Spinal cord (tissue), 10 donors: Measurements from ENCODE around the gene AIG1. TPM values are rescaled to one million over a fixed set of nuclear protein-coding genes. Genes with fewer than 3 reads are reported as not detected.
A peak's percentile ranks its signal among the peaks of the same experiment; 100 is the strongest.
"Not testable (repeated sequence)": the region's sequence is repeated elsewhere in the genome, so short reads cannot be mapped to it uniquely, and the experiment has no call there.

Source experiments
- DNase-seq, 6 donors: peaks; one replicate each; pipeline versions ENCODE4 v3.0.0 to v3.0.0-alpha.2; 2013 to 2015; ENCODE audit warnings: low spot score in 6 of 6, low read depth in 4 of 6
- H3K27ac ChIP-seq: one replicate; pipeline ENCODE4 v1.5.1; 2013; ENCODE audit warnings: low read depth, low read length, control low read depth
- H3K27me3 ChIP-seq: one replicate; pipeline ENCODE4 v1.6.1; 2013; ENCODE audit warnings: low read length; ENCODE audit not compliant: control insufficient read depth, insufficient read depth
- H3K36me3 ChIP-seq: one replicate; pipeline ENCODE4 v1.6.1; 2013; ENCODE audit warnings: low read length; ENCODE audit not compliant: control insufficient read depth, insufficient read depth
- H3K4me1 ChIP-seq: one replicate; pipeline ENCODE4 v1.6.1; 2013; ENCODE audit warnings: low read length; ENCODE audit not compliant: control insufficient read depth, insufficient read depth
- H3K4me3 ChIP-seq: one replicate; pipeline ENCODE4 v1.5.1; 2013; ENCODE audit warnings: low read depth, low read length, control low read depth
- H3K9me3 ChIP-seq: one replicate; pipeline ENCODE4 v1.6.1; 2013; ENCODE audit warnings: low read length; ENCODE audit not compliant: control insufficient read depth, insufficient read depth
- WGBS: methylation state at CpG from one replicate; pipeline ENCODE4 v1.1.5; 2013; ENCODE audit warnings: missing lambda C conversion rate; ENCODE audit not compliant: insufficient coverage; 5-methylcytosine and 5-hydroxymethylcytosine counted together
- polyA plus RNA-seq, 2 donors: library from polyadenylated mRNA; unstranded; fragments of 120-200 nt; gene quantifications; one replicate each; pipeline ENCODE4 v1.2.1, GENCODE V29; 2013; ENCODE audit not compliant: insufficient read length in 2 of 2
- total RNA-seq, 2 donors: library from RNA; depleted of rRNA in 1 of 2; stranded (reverse); fragments of 120-200 nt in 1 of 2; fragments of >200 nt in 1 of 2; gene quantifications; one replicate each; pipeline versions ENCODE4 v1.2.3 to v1.2.4, GENCODE V29; 2013 to 2014
- donor health status: healthy.

Gene AIG1
- total and polyA plus RNA-seq, 4 donors = 56.5 to 72.6 (median 70.3) TPM

DNA sequence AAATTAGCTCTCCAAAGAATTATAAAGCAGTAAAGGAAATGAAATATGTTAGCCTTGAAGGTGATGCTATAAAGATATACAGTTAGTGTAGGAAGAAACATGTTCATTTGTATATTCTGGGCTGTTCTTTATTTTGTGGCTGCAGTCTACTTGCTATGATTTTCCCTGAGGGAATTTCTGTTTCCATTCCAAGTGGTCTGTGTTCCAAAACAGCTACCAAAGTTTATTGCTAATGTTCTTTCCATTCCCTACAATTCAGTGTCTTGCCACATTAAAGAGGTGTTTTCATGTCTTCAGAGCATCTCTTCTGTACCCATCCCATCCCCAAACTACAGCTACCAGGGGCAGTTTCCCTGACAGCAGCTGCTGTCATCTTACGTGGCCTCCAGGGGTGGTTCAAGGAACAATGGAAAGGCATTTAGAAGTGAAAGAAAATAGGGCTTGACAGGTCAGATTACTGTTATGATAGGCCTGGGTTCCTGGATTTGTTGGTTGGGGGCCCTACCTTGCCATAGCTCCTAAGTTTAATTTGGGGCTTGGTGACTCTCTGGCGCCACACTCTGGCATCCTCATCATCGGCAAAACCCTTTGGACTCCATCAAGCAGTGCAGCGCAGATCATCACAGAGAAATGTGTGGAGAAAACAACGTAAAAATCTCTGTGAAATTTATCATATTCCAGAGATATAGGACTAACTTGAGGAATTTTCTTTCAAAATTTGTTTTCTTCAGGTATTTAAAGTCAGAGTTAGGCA is 33.8 kb upstream of the AIG1 start:
- H3K4me1 ChIP-seq = no peaks in the 10 kb centered on the region
- H3K27me3 ChIP-seq = no peaks in the 10 kb centered on the region
- no peak overlapping the region for H3K27ac ChIP-seq
- peak in 1 of 6 donors; percentile 10 for DNase-seq
- H3K36me3 ChIP-seq = no peaks in the 10 kb centered on the region
- no peaks in the 10 kb centered on the region for H3K9me3 ChIP-seq
- WGBS = 42% methylated on average over 2 of the region's 5 CpGs
- H3K4me3 ChIP-seq = no peak overlapping the region

- Histone ChIP-seq H3K36me3 (no peaks in the 10 kb centered on the region), H3K9me3 (no peaks in the 10 kb centered on the region), H3K4me3 (no peak overlapping the region), H3K27ac (no peak overlapping the region), H3K4me1 (no peaks in the 10 kb centered on the region), H3K27me3 (no peaks in the 10 kb centered on the region)
- 84% methylated on average over 9 of the region's 9 CpGs for WGBS
- no peak for DNase-seq
Observed at GRCh38 chr6:143034689-143035334, 25.9 kb upstream of the AIG1 start.

- H3K27me3 ChIP-seq = no peaks in the 10 kb centered on the region
- H3K4me3 ChIP-seq = no peak overlapping the region
- no peak overlapping the region for H3K27ac ChIP-seq
- DNase-seq = peak in 1 of 6 donors; percentile 13
- no peaks in the 10 kb centered on the region for H3K36me3 ChIP-seq
- no peaks in the 10 kb centered on the region for H3K4me1 ChIP-seq
- no peaks in the 10 kb centered on the region for H3K9me3 ChIP-seq
- no CpG with 5 or more reads among the region's 2 CpGs for WGBS
Observed at GRCh38 chr6:143037470-143037869, 23.2 kb upstream of the AIG1 start.

GRCh38 chr6:143038833-143039232 is 21.9 kb upstream of the AIG1 start:
- H3K4me1 ChIP-seq = no peaks in the 10 kb centered on the region
- DNase-seq = no peak
- no peak overlapping the region for H3K4me3 ChIP-seq
- no peaks in the 10 kb centered on the region for H3K9me3 ChIP-seq
- no peaks in the 10 kb centered on the region for H3K36me3 ChIP-seq
- no peaks in the 10 kb centered on the region for H3K27me3 ChIP-seq
- no peak overlapping the region for H3K27ac ChIP-seq

- H3K4me1 ChIP-seq = no peaks in the 10 kb centered on the region
- 100% methylated on average over 2 of the region's 4 CpGs for WGBS
Observed at GRCh38 chr6:143039548-143039947, 21.1 kb upstream of the AIG1 start.

DNA sequence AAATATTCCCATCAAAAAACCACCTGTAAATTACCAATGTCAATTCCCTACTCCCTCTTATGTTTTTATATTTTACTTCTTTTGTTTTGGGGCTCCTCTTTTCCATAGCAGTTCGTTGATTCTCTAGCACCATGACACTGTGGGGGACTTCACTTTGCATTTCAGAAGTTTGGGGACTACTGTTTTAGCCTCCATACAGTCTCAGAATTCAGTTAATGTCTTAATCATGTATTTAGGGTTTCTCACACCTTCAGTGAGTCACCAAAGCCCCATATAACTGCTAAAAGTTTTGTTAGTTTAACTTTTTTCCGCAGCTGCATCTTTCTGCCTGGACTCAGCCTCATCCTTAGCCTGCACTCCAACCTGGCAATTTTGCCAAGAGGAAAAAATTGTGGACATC is 20.7 kb upstream of the AIG1 start:
- WGBS = 70% methylated on average over 2 of the region's 2 CpGs
- H3K27me3 ChIP-seq = no peaks in the 10 kb centered on the region
- no peaks in the 10 kb centered on the region for H3K36me3 ChIP-seq
- no peak overlapping the region for H3K4me3 ChIP-seq
- H3K27ac ChIP-seq = no peak overlapping the region
- DNase-seq = no peak
- H3K4me1 ChIP-seq = no peaks in the 10 kb centered on the region
- H3K9me3 ChIP-seq = no peaks in the 10 kb centered on the region

More at GRCh38 chr6:143039548-143039947, 21.1 kb upstream of the AIG1 start:
- DNase-seq = no peak
- H3K9me3 ChIP-seq = no peaks in the 10 kb centered on the region
- H3K27me3 ChIP-seq = no peaks in the 10 kb centered on the region
- no peak overlapping the region for H3K27ac ChIP-seq
- H3K4me3 ChIP-seq = no peak overlapping the region
- H3K36me3 ChIP-seq = no peaks in the 10 kb centered on the region

DNA sequence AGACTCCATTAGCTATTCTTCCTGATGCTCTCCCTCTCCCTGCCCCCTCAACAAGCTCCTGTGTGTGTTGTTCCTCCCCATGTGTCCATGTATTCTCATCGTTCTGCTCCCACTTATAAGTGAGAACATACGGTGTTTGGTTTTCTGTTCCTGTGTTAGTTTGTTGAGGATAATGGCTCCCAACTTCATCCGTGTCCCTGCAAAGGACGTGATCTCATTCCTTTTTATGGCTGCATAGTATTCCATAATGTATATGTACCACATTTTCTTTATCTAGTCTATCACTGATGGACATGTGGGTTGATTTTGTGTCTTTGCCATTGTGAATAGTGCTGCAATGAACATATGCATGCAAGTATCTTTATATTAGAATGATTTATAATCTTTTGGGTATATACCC is 16.3 kb upstream of the AIG1 start:
- no CpG with 5 or more reads among the region's 4 CpGs for WGBS
- not testable (repeated sequence) for H3K36me3 ChIP-seq, H3K9me3 ChIP-seq, H3K27ac ChIP-seq, H3K4me1 ChIP-seq, H3K27me3 ChIP-seq, DNase-seq, H3K4me3 ChIP-seq

GRCh38 chr6:143049611-143050010 is 11.1 kb upstream of the AIG1 start:
- no peaks in the 10 kb centered on the region for H3K36me3 ChIP-seq
- 92% methylated on average over 7 of the region's 10 CpGs for WGBS

GRCh38 chr6:143050509-143050908 is 10.2 kb upstream of the AIG1 start:
- no peak overlapping the region for H3K27ac ChIP-seq
- no CpG with 5 or more reads among the region's 2 CpGs for WGBS
- H3K27me3 ChIP-seq = no peaks in the 10 kb centered on the region
- no peak for DNase-seq
- H3K4me1 ChIP-seq = no peaks in the 10 kb centered on the region
- no peak overlapping the region for H3K4me3 ChIP-seq
- no peaks in the 10 kb centered on the region for H3K9me3 ChIP-seq
- no peaks in the 10 kb centered on the region for H3K36me3 ChIP-seq

More at GRCh38 chr6:143049611-143050010, 11.1 kb upstream of the AIG1 start:
- Histone ChIP-seq H3K9me3 (no peaks in the 10 kb centered on the region), H3K27ac (no peak overlapping the region), H3K4me1 (no peaks in the 10 kb centered on the region), H3K4me3 (no peak overlapping the region), H3K27me3 (no peaks in the 10 kb centered on the region)
- DNase-seq = no peak

DNA sequence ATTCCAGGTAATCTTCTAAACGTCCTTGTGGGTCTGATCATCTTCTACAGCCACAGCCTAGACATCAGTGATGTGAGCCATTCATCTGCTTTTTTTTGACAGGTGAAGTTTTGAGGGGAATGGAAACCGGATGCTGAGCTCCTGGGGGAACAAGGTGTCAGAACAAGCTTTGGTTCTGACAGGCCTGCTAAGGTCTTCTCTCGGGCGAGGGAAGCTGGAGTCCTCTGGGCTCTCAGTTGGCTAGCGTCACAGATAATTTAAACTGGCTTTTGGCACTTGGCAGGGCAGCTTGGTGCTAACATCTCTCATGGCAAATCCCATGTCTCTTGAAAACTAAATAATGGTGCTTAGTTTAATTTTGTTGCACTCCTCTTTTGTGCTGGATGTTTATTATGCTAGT is 8.4 kb upstream of the AIG1 start:
- H3K4me1 ChIP-seq = no peaks in the 10 kb centered on the region
- H3K36me3 ChIP-seq = no peaks in the 10 kb centered on the region
- DNase-seq = no peak
- H3K27ac ChIP-seq = no peak overlapping the region
- no peaks in the 10 kb centered on the region for H3K27me3 ChIP-seq
- 83% methylated on average over 4 of the region's 5 CpGs for WGBS
- no peak overlapping the region for H3K4me3 ChIP-seq
- H3K9me3 ChIP-seq = no peaks in the 10 kb centered on the region
